Measurements from ENCODE around the gene MRGPRD. TPM values are rescaled to one million over a fixed set of nuclear protein-coding genes. Genes with fewer than 3 reads are reported as not detected.

Gene MRGPRD
- total and polyA plus RNA-seq, 2 experiments from 2014 or later: not detected

- Histone ChIP-seq H2AFZ (no peak overlapping the region), H4K20me1 (replicated peaks; ENCODE audit: insufficient read depth) (no peaks in the 10 kb centered on the region), H3K79me2 (replicated peaks; ENCODE audit: insufficient read depth) (no peaks in the 10 kb centered on the region), H3K4me1 (ENCODE audit: insufficient read depth) (peaks cover 7% of the 10 kb centered on the region; the same call in 1 of the 2 replicates), H3K27me3 (ENCODE audit: insufficient read depth) (no peaks in the 10 kb centered on the region), H3K27ac (ENCODE audit: low read depth) (no peak overlapping the region), H3K4me2 (no peak overlapping the region), H3K4me3 (no peak overlapping the region), H3K9me2 (ENCODE audit: insufficient read depth) (no peaks in the 10 kb centered on the region), H3K36me3 (ENCODE audit: insufficient read depth) (no peaks in the 10 kb centered on the region), H3F3A (replicated peaks; ENCODE audit: low read depth) (no peaks in the 10 kb centered on the region)
- no peaks in the 10 kb centered on the region for H3K9me3 Mint-ChIP-seq
- TF ChIP-seq CTCF (conservative IDR thresholded peaks at IDR 0.05; ENCODE audit: low read depth in 2 of 2) (peak; percentile 59 to 79), ETS1 (IDR thresholded peaks at IDR 0.05) (no peak)
- no peak overlapping the region for H3K27ac Mint-ChIP-seq
- peak; percentile 84 for ATAC-seq
- peaks cover 12% of the 10 kb centered on the region for H3K4me1 Mint-ChIP-seq
- peaks cover 7% of the 10 kb centered on the region for H3K27me3 Mint-ChIP-seq (ENCODE audit: insufficient read depth, low read depth, poor library complexity)
- DNase-seq (ENCODE audit: low spot score): peak; percentile 64
- H3K36me3 Mint-ChIP-seq (ENCODE audit: low read depth): no peaks in the 10 kb centered on the region
- H3K4me3 Mint-ChIP-seq: no peak overlapping the region
These were observed 24.6 kb downstream of the MRGPRD start for GRCh38 chr11:68956142-68956541.

GRCh38 chr11:68955607-68955958, 25.2 kb downstream of the MRGPRD start:
- TF ChIP-seq CTCF (conservative IDR thresholded peaks at IDR 0.05; ENCODE audit: low read depth in 2 of 2) (peak; percentile 23 to 39; a peak in 3 of 4 replicates), EZH2phosphoT487 (IDR thresholded peaks at IDR 0.05; ENCODE audit: unreplicated experiment) (no peak)
- Histone ChIP-seq H3F3A (replicated peaks; ENCODE audit: low read depth) (no peaks in the 10 kb centered on the region), H3K36me3 (ENCODE audit: insufficient read depth) (no peaks in the 10 kb centered on the region), H3K4me1 (ENCODE audit: insufficient read depth) (peaks cover 10% of the 10 kb centered on the region), H2AFZ (peak overlapping the region; percentile 70), H3K4me3 (no peak overlapping the region; the same call in 1 of the 2 replicates), H3K27me3 (ENCODE audit: insufficient read depth) (no peaks in the 10 kb centered on the region), H3K9me2 (ENCODE audit: insufficient read depth) (no peaks in the 10 kb centered on the region), H3K79me2 (replicated peaks; ENCODE audit: insufficient read depth) (no peaks in the 10 kb centered on the region), H3K27ac (ENCODE audit: low read depth) (no peak overlapping the region), H4K20me1 (replicated peaks; ENCODE audit: insufficient read depth) (no peaks in the 10 kb centered on the region), H3K4me2 (peak overlapping the region; percentile 43; the same call in 1 of the 2 replicates)
- DNase-seq (ENCODE audit: low spot score) (no peak), ATAC-seq (peak; percentile 49)
- H3K4me3 Mint-ChIP-seq: no peak overlapping the region; the same call in 2 of the 3 replicates
- H3K36me3 Mint-ChIP-seq (ENCODE audit: low read depth): no peaks in the 10 kb centered on the region
- H3K9me3 Mint-ChIP-seq: no peaks in the 10 kb centered on the region
- H3K27ac Mint-ChIP-seq: no peak overlapping the region
- H3K4me1 Mint-ChIP-seq: peaks cover 18% of the 10 kb centered on the region
- H3K27me3 Mint-ChIP-seq (ENCODE audit: insufficient read depth, low read depth, poor library complexity): peaks cover 7% of the 10 kb centered on the region

Data from GM23338 (cell line).